ENCODE results near the gene LLCFC1. TPM values are rescaled to one million over a fixed set of nuclear protein-coding genes. Genes with fewer than 3 reads are reported as not detected.
A peak's percentile ranks its signal among the peaks of the same experiment; 100 is the strongest.

The LLCFC1 gene
- total RNA-seq (2014; rRNA removed; shearing (Covaris generic)), result not detected in 2 replicates
- not detected in 2 replicates for polyA plus RNA-seq (2015; cell fraction: cytosol; rRNA removed)
- not detected in 2 replicates for polyA plus RNA-seq (2015; cell fraction: nucleus; rRNA removed)

- DNase-seq (ENCODE audit: low read depth, low spot score), result peak; percentile 50
- in situ Hi-C loops (cut with HindIII; ENCODE audit: low pct_unique_long_range_greater_than_20kb, low sequenced_read_pairs), result no loop called here
These were observed at the start of gene LLCFC1 for GRCh38 chr7:142939226-142939910. Gene LLCFC1 (plus strand): TSS chr7:142939484. CDS start chr7:142939622, 138 bp downstream.

DNA sequence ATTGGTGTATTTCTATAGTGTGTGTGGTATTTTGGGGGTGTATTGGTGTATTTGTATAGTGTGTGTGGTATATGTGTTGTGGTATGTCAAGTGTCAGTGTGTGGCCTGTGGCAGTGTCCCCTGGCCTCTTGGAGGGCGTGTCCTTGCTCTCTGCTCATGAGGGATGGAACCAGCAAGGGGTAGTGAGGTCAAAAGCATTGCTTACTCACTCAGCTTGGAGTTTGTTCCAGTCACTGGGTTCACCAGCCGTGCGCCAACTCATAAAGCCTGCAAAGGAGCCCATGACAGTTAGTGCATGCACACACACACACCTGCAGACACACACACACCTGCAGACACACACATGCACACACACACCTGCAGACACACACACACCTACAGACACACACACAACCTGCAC, 49.5 kb upstream of the LLCFC1 start:
- in situ Hi-C loops (cut with HindIII; ENCODE audit: low pct_unique_long_range_greater_than_20kb, low sequenced_read_pairs), result no loop called here
- DNase-seq (ENCODE audit: low read depth, low spot score), result no peak

GRCh38 chr7:142890874-142891485, 48.3 kb upstream of the LLCFC1 start:
- in situ Hi-C loops (cut with HindIII; ENCODE audit: low pct_unique_long_range_greater_than_20kb, low sequenced_read_pairs), result no loop called here
- DNase-seq (ENCODE audit: low read depth, low spot score), result no peak

GRCh38 chr7:142891490-142892082, 47.7 kb upstream of the LLCFC1 start:
- no peak for DNase-seq (ENCODE audit: low read depth, low spot score)
- in situ Hi-C loops (cut with HindIII; ENCODE audit: low pct_unique_long_range_greater_than_20kb, low sequenced_read_pairs), result no loop called here

GRCh38 chr7:142892951-142893350, 46.3 kb upstream of the LLCFC1 start:
- in situ Hi-C loops (cut with HindIII; ENCODE audit: low pct_unique_long_range_greater_than_20kb, low sequenced_read_pairs), result no loop called here
- peak; percentile 40 for DNase-seq (ENCODE audit: low read depth, low spot score)

GRCh38 chr7:142894112-142894984, 44.9 kb upstream of the LLCFC1 start:
- DNase-seq (ENCODE audit: low read depth, low spot score), result no peak
- in situ Hi-C loops (cut with HindIII; ENCODE audit: low pct_unique_long_range_greater_than_20kb, low sequenced_read_pairs), result no loop called here

- no peak for DNase-seq (ENCODE audit: low read depth, low spot score)
- in situ Hi-C loops (cut with HindIII; ENCODE audit: low pct_unique_long_range_greater_than_20kb, low sequenced_read_pairs), result no loop called here
These were observed 44.2 kb upstream of the LLCFC1 start for GRCh38 chr7:142894985-142895593.

- DNase-seq (ENCODE audit: low read depth, low spot score), result no peak
- in situ Hi-C loops (cut with HindIII; ENCODE audit: low pct_unique_long_range_greater_than_20kb, low sequenced_read_pairs), result no loop called here
These were observed 43.1 kb upstream of the LLCFC1 start for GRCh38 chr7:142896151-142896550.

GRCh38 chr7:142896741-142897379, 42.4 kb upstream of the LLCFC1 start:
- DNase-seq (ENCODE audit: low read depth, low spot score), result no peak
- in situ Hi-C loops (cut with HindIII; ENCODE audit: low pct_unique_long_range_greater_than_20kb, low sequenced_read_pairs), result no loop called here

DNA sequence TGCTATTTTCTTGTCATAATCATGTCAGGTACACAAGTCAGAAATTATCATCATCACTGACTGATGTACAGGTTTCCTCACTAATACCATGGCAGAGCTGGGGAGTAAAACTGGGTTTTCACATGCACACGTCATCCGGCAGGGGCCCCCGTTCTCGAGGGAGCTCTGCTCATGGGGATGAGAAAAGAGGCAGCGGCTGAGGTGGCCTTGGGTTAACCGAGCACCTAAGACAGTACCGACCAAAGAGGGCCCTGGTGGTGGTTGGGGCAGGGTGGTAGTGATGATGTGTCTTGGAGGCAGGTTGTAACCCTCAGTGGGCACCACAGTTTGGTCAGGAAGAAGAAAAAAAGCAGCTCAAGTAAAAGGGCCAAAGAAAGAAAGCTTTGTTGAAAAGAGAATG, 41.6 kb upstream of the LLCFC1 start:
- no peak for DNase-seq (ENCODE audit: low read depth, low spot score)
- in situ Hi-C loops (cut with HindIII; ENCODE audit: low pct_unique_long_range_greater_than_20kb, low sequenced_read_pairs), result no loop called here

DNA sequence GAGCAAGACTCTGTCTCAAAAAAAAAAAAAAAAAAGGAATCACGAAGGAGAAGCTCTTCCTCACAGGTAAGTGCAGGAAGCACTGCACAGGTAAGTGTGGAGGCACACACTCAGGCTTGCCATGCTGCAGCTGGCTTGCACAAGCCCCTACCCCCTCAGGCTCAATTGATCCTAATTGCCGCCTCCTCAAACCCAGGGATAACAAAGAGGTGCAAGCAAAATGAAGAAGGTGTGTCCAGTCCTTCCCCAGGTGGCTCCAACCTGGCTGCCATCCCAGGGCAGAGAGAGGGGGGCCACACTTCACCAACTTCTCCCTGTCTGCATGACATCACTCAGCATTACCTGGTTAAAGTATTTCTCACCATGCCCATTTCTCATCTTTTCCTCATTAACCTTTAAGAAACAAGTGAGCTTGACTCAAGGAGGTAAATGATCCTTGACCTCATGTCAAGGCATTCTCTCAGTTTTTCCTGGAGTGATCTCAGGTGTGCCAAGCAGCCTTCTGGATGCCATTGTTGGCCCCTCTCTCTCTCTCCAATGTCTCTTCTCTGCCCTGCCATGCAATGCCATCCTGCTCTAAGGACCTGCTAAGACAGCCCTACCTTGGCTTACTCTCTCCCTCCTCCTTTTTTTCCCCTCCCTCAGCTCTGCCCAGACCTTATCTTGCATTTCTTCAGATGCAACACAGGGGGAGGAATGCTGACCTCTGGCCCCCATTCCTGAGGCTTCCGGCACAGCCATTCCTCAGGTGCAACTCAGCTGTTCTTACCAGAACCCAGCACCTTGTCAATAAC, 40.7 kb upstream of the LLCFC1 start:
- DNase-seq (ENCODE audit: low read depth, low spot score), result no peak
- in situ Hi-C loops (cut with HindIII; ENCODE audit: low pct_unique_long_range_greater_than_20kb, low sequenced_read_pairs), result no loop called here

- in situ Hi-C loops (cut with HindIII; ENCODE audit: low pct_unique_long_range_greater_than_20kb, low sequenced_read_pairs), result no loop called here
- no peak for DNase-seq (ENCODE audit: low read depth, low spot score)
These were observed 39.6 kb upstream of the LLCFC1 start for GRCh38 chr7:142899661-142900060.

GRCh38 chr7:142901426-142902259, 37.6 kb upstream of the LLCFC1 start:
- in situ Hi-C loops (cut with HindIII; ENCODE audit: low pct_unique_long_range_greater_than_20kb, low sequenced_read_pairs), result no loop called here
- DNase-seq (ENCODE audit: low read depth, low spot score), result no peak

GRCh38 chr7:142904128-142904527, 35.2 kb upstream of the LLCFC1 start:
- DNase-seq (ENCODE audit: low read depth, low spot score), result no peak
- in situ Hi-C loops (cut with HindIII; ENCODE audit: low pct_unique_long_range_greater_than_20kb, low sequenced_read_pairs), result no loop called here

DNA sequence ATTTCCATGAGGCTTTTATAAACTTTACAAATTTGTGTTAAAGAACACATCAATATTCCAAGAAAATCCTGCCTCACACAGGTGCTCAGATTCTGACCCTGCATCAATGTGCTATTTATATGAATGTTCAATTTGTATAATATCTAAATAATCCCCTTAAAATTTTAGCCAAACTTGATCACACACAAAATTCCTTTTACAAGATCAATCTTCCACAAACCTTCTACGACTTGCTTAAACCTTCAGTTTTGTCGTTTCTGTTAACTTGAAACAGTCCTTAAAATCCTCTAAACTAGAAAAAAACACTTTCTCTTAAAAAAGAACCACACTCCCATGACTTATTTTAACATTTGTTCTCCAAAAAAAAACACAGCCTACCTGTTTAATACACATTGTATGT, 33.5 kb upstream of the LLCFC1 start:
- in situ Hi-C loops (cut with HindIII; ENCODE audit: low pct_unique_long_range_greater_than_20kb, low sequenced_read_pairs), result no loop called here

DNA sequence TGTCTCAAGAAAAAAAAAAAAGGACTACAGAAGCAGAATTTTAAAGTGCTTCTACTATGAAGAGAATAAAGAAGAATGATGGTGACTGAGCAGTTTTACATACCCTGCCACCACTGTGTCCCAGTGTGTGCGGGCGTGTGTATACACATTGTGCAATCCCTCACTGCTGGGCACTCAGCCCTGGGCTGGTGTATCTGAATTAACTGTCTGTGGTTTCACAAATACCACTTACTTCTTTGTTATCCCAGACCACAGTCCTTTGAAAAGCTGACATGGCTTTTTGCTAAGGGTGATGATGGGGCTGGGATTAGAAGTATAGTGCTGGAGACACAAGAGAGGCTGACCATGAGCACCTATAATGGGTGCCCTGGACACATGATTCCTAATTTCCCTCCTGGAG, 32.6 kb upstream of the LLCFC1 start:
- DNase-seq (ENCODE audit: low read depth, low spot score), result no peak
- in situ Hi-C loops (cut with HindIII; ENCODE audit: low pct_unique_long_range_greater_than_20kb, low sequenced_read_pairs), result no loop called here

More for the DNA sequence above, 33.5 kb upstream of the LLCFC1 start:
- no peak for DNase-seq (ENCODE audit: low read depth, low spot score)

All from SK-MEL-5 (cell line).